GM12878 (cell line): ENCODE results near the gene ANKRD37. TPM values are rescaled to one million over a fixed set of nuclear protein-coding genes. Genes with fewer than 3 reads are reported as not detected.

ENCODE experiments used
- ATAC-seq: fragments of 200-7000 bp; cut with Tn5 transposase; 3 replicates; pipeline ENCODE4 v1.9.1; 2020; ENCODE audit warnings: mild to moderate bottlenecking, moderate library complexity
- BruUV-seq: library from RNA; stranded (reverse); fragments of 400-500 nt; replicated peaks from 2 replicates; lab custom pipeline; 2021; lab: Mats Ljungman, UMichigan
- CTCF ChIA-PET: fragments of 300-600 bp; sonication (Branson Sonifier 250); formaldehyde crosslinking; extraction: SDS; loops from one replicate; lab custom pipeline; 2021; ENCODE audit warnings: inconsistent platforms; lab: Yijun Ruan, JAX
- POLR2A ChIA-PET: fragments of 350-600 bp; formaldehyde crosslinking; extraction: SDS; loops from one replicate; lab custom pipeline; 2021; ENCODE audit warnings: inconsistent platforms; lab: Charles Lee
- RAD21 ChIA-PET: fragments of 300-600 bp; sonication (Branson Sonifier 250); formaldehyde crosslinking; loops from one replicate; lab custom pipeline; 2023; ENCODE audit warnings: antibody characterized with exemption; ENCODE audit not compliant: unreplicated experiment; lab: Charles Lee
- SMC1A ChIA-PET: fragments of 300-600 bp; sonication (Branson Sonifier 250); formaldehyde crosslinking; loops from one replicate; lab custom pipeline; 2023; ENCODE audit not compliant: unreplicated experiment, uncharacterized antibody; lab: Charles Lee
- DNase-seq: peaks from one replicate; pipeline ENCODE4 v3.0.0-alpha.2; 2011; ENCODE audit warnings: low read depth, low spot score
- FAIRE-seq: peaks from 3 replicates; lab custom pipeline; 2011; peaks lifted over from hg19 to GRCh38; lab: Jason Lieb, UNC
- H2AFZ ChIP-seq: 2 replicates; pipeline ENCODE4 v1.6.0; 2011; ENCODE audit warnings: low read depth, low read length, control low read depth; ENCODE audit not compliant: control insufficient read depth
- H3K27ac ChIP-seq: 2 replicates; pipeline ENCODE4 v1.5.1; 2011; ENCODE audit warnings: control low read depth; ENCODE audit not compliant: control insufficient read depth, insufficient read depth
- H3K27me3 ChIP-seq, 2 experiments: replicated peaks in 1 of 2; 2 replicates each; pipeline versions ENCODE4 v1.6.0 to v1.6.1; 2011; ENCODE audit warnings: low read length in 1 of 2; ENCODE audit not compliant: control insufficient read depth in 2 of 2, insufficient read depth in 2 of 2
- H3K36me3 ChIP-seq, 2 experiments: 2 replicates each; pipeline ENCODE4 v1.5.1; 2011; ENCODE audit warnings: low read length in 1 of 2; ENCODE audit not compliant: control insufficient read depth in 2 of 2, insufficient read depth in 2 of 2
- H3K4me1 ChIP-seq: 2 replicates; pipeline ENCODE4 v1.6.1; 2011; ENCODE audit warnings: mild to moderate bottlenecking, low read length, moderate library complexity, mixed read lengths; ENCODE audit not compliant: control insufficient read depth, insufficient read depth
- H3K4me2 ChIP-seq: 2 replicates; pipeline ENCODE4 v1.6.0; 2011; ENCODE audit warnings: control low read depth; ENCODE audit not compliant: control insufficient read depth, insufficient read depth
- H3K4me3 ChIP-seq: fragments of 200-600 bp; sonication (generic); 2 replicates; pipeline ENCODE4 v1.5.1; 2016
- H3K79me2 ChIP-seq: 2 replicates; pipeline ENCODE4 v1.6.0; 2011; ENCODE audit warnings: low read length; ENCODE audit not compliant: control insufficient read depth, insufficient read depth
- H3K9ac ChIP-seq: 2 replicates; pipeline ENCODE4 v1.8.0; 2011; ENCODE audit warnings: low read length, control low read depth, mixed read lengths; ENCODE audit not compliant: control insufficient read depth, insufficient read depth
- H3K9me3 ChIP-seq: replicated peaks from 3 replicates; pipeline ENCODE4 v1.5.1; 2011; ENCODE audit warnings: mild to moderate bottlenecking, low read length; ENCODE audit not compliant: control insufficient read depth, insufficient read depth
- H4K20me1 ChIP-seq: 2 replicates; pipeline ENCODE4 v1.6.0; 2011; ENCODE audit not compliant: control insufficient read depth, insufficient read depth
- ASH2L ChIP-seq: fragments of 300-600, 200-600 bp; sonication (generic); IDR thresholded peaks from 2 replicates; pipeline ENCODE4 v1.6.1; 2017; ENCODE audit warnings: low read depth, mild to moderate bottlenecking, borderline replicate concordance
- CBX5 ChIP-seq: sonication (generic); IDR thresholded peaks from 2 replicates; pipeline ENCODE4 v1.6.1; 2016; ENCODE audit warnings: low read depth, moderate library complexity, mild to moderate bottlenecking, inconsistent platforms
- CREM ChIP-seq: IDR thresholded peaks from 2 replicates; pipeline ENCODE4 v1.6.1; 2014; ENCODE audit warnings: antibody characterized with exemption, low read depth
- HDAC6 ChIP-seq: fragments of 200-600 bp; sonication (generic); IDR thresholded peaks from one replicate; pipeline ENCODE4 v1.8.0; 2017; ENCODE audit warnings: antibody characterized with exemption; ENCODE audit not compliant: unreplicated experiment
- IKZF2 ChIP-seq, 2 experiments: fragments of 450-650 bp; IDR thresholded peaks; 2 replicates each; pipeline ENCODE4 v1.6.1; 2017; ENCODE audit warnings: mild to moderate bottlenecking in 2 of 2, moderate library complexity in 2 of 2
- KLF5 ChIP-seq: fragments of 450-650 bp; IDR thresholded peaks from 2 replicates; pipeline ENCODE4 v1.6.1; 2014; ENCODE audit warnings: mild to moderate bottlenecking; ENCODE audit not compliant: partially characterized antibody
- NR2F1 ChIP-seq: fragments of 450-650 bp; conservative IDR thresholded peaks from 2 replicates; pipeline ENCODE4 v1.6.1; 2017; ENCODE audit warnings: mild to moderate bottlenecking
- SMAD5 ChIP-seq: IDR thresholded peaks from 2 replicates; pipeline ENCODE4 v1.6.1; 2016; ENCODE audit warnings: antibody characterized with exemption, low read depth
- SMC3 ChIP-seq: IDR thresholded peaks from 2 replicates; pipeline ENCODE4 v1.6.1; 2011; ENCODE audit warnings: low read length, improper control_type of control experiment, borderline replicate concordance
- SPI1 ChIP-seq: IDR thresholded peaks from 2 replicates; pipeline ENCODE4 v1.6.1; 2011; ENCODE audit warnings: low read depth, mild to moderate bottlenecking, low read length, moderate library complexity, borderline replicate concordance; ENCODE audit not compliant: insufficient read depth
- SUZ12 ChIP-seq: fragments of 200-600 bp; sonication (generic); IDR thresholded peaks from one replicate; pipeline ENCODE4 v1.6.1; 2018; ENCODE audit warnings: antibody characterized with exemption, mild to moderate bottlenecking; ENCODE audit not compliant: unreplicated experiment
- YBX1 ChIP-seq: fragments of 450-650 bp; IDR thresholded peaks from 2 replicates; pipeline ENCODE4 v1.6.1; 2016; ENCODE audit warnings: antibody characterized with exemption
- ZZZ3 ChIP-seq: IDR thresholded peaks from 2 replicates; pipeline ENCODE4 v1.6.1; 2011; ENCODE audit warnings: low read depth; ENCODE audit not compliant: control insufficient read depth, insufficient read length
- WGBS: methylation state at CpG from one replicate; pipeline ENCODE4 v1.1.6; 2016; ENCODE audit warnings: low lambda C conversion rate; ENCODE audit not compliant: insufficient replicate concordance, insufficient coverage; ENCODE audit errors: missing lambda C conversion rate; 5-methylcytosine and 5-hydroxymethylcytosine counted together
- in situ Hi-C: fragments of 300-500 bp; cut with MboI; formaldehyde crosslinking; loops from 9 replicates; pipeline ENCODE4 v1.14.3; 2018; ENCODE audit warnings: mixed read lengths
- intact Hi-C: fragments of 100-400 bp; cut with micrococcal nuclease; formaldehyde crosslinking; loops from one replicate; pipeline ENCODE4 v1.14.2; 2022; ENCODE audit not compliant: unreplicated experiment
- polyA plus RNA-seq, 11 experiments: library from polyadenylated mRNA; depleted of rRNA in 4 of 11; unstranded in 6 of 11; stranded (reverse) in 5 of 11; fragments of >200 nt; fragmentation: Nextera tagmentation in 4 of 11; fragmentation: Illumina TruSeq in 1 of 11; extraction: Ambion mirVana in 4 of 11; extraction: Trizol in 1 of 11; gene quantifications; 1 replicate in 1 of 11; 2 replicates in 10 of 11; pipeline versions ENCODE4 v1.2.1 to v1.2.3, GENCODE V29; 2011 to 2016; ENCODE audit warnings: inconsistent platforms in 2 of 11, missing spikeins in 2 of 11, low read depth in 1 of 11
- total RNA-seq, 4 experiments: library from RNA; depleted of rRNA in 3 of 4; stranded (reverse); fragments of >200 nt in 3 of 4; fragmentation: Illumina TruSeq in 1 of 4; extraction: Trizol in 1 of 4; gene quantifications; 2 replicates each; pipeline versions ENCODE4 v1.2.1 to v1.2.3, GENCODE V29; 2013 to 2021
- TF ChIP-seq, protein P1 (sequence below): IDR thresholded peaks from 2 replicates; pipeline ENCODE4 v1.6.1; 2012; ENCODE audit warnings: low read length, inconsistent platforms
- TF ChIP-seq, protein P2 (sequence below): fragments of 450-650 bp; IDR thresholded peaks from 2 replicates; pipeline ENCODE4 v1.6.1; 2018; ENCODE audit warnings: borderline replicate concordance, mild to moderate bottlenecking; ENCODE audit not compliant: partially characterized antibody
- TF ChIP-seq, protein P3 (sequence below): IDR thresholded peaks from 2 replicates; pipeline ENCODE4 v1.6.1; 2012; ENCODE audit warnings: low read depth, low read length, improper control_type of control experiment

The ANKRD37 gene
- total and polyA plus RNA-seq, 10 of the 15 experiments (the other 5 are each of a cell fraction or from before 2014, with no cell fraction given) = 10.6 to 67.9 (median 24.2) TPM

DNA sequence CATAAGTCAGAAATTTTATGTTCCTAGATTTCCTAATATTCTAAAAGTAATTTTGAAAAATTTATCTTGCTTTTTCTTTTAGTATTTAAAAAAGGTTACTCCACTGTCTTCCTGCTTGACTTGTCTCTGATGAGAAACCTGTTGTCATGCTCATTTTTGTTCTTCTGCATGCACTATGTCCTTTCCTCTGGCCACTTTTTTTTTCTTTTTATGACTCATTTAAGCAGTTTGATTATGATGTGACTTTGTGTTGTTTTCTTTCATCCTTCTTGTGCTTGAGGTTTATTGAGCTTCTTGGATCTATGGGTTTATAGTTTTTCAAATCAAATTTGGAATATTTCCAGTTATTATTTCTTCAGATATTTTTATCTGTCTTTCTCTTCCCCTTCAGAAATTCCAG, 41.2 kb downstream of the ANKRD37 start (continued):
- TF ChIP-seq, protein P1, sequence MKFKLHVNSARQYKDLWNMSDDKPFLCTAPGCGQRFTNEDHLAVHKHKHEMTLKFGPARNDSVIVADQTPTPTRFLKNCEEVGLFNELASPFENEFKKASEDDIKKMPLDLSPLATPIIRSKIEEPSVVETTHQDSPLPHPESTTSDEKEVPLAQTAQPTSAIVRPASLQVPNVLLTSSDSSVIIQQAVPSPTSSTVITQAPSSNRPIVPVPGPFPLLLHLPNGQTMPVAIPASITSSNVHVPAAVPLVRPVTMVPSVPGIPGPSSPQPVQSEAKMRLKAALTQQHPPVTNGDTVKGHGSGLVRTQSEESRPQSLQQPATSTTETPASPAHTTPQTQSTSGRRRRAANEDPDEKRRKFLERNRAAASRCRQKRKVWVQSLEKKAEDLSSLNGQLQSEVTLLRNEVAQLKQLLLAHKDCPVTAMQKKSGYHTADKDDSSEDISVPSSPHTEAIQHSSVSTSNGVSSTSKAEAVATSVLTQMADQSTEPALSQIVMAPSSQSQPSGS = peak; percentile 62; the same call in 1 of the 2 replicates
- TF ChIP-seq, all 136 proteins: peak for 9

DNA sequence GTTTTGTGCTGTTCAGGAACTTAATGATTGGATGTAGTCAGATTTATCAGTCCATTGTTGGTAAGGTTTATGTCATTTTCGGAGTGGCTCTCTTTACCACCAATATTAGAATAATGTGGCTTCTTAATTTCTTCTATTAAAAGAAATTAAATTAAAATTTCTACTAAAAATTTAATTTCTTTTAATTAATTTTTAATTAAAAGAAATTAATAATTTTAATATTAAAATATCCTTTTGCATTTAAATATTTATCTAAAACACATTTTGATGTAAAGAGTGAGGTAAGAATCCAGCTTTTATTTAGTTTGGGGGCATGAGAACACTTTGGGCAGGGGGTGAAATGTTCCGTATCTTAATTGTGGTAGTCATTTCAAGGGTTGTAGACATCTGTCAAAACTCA, 44.8 kb downstream of the ANKRD37 start:
- Histone ChIP-seq H3K9me3 (no peaks in the 10 kb centered on the region), H2AFZ (no peak overlapping the region), H3K4me2 (no peak overlapping the region), H3K27me3 (no peaks in the 10 kb centered on the region), H4K20me1 (no peaks in the 10 kb centered on the region), H3K4me3 (no peak overlapping the region), H3K9ac (no peak overlapping the region), H3K79me2 (no peaks in the 10 kb centered on the region), H3K36me3 (no peaks in the 10 kb centered on the region), H3K4me1 (no peaks in the 10 kb centered on the region), H3K27ac (no peak overlapping the region)
- BruUV-seq = no TSS peak
- ChIA-PET CTCF (no interaction called here), SMC1A (no interaction called here), POLR2A (no interaction called here), RAD21 (no interaction called here)
- WGBS = 47% methylated on average over 2 of the region's 2 CpGs
- TF ChIP-seq, protein P2, sequence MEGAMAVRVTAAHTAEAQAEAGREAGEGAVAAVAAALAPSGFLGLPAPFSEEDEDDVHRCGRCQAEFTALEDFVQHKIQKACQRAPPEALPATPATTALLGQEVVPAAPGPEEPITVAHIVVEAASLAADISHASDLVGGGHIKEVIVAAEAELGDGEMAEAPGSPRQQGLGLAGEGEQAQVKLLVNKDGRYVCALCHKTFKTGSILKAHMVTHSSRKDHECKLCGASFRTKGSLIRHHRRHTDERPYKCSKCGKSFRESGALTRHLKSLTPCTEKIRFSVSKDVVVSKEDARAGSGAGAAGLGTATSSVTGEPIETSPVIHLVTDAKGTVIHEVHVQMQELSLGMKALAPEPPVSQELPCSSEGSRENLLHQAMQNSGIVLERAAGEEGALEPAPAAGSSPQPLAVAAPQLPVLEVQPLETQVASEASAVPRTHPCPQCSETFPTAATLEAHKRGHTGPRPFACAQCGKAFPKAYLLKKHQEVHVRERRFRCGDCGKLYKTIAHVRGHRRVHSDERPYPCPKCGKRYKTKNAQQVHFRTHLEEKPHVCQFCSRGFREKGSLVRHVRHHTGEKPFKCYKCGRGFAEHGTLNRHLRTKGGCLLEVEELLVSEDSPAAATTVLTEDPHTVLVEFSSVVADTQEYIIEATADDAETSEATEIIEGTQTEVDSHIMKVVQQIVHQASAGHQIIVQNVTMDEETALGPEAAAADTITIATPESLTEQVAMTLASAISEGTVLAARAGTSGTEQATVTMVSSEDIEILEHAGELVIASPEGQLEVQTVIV = no peak
- TF ChIP-seq HDAC6 (no peak), SPI1 (no peak), KLF5 (no peak), YBX1 (no peak), CREM (no peak), SMC3 (no peak), NR2F1 (no peak), SUZ12 (no peak), SMAD5 (no peak), ZZZ3 (no peak), CBX5 (no peak), ASH2L (no peak), IKZF2 (IDR thresholded peaks at IDR 0.05) (no peak)
- TF ChIP-seq, protein P3, sequence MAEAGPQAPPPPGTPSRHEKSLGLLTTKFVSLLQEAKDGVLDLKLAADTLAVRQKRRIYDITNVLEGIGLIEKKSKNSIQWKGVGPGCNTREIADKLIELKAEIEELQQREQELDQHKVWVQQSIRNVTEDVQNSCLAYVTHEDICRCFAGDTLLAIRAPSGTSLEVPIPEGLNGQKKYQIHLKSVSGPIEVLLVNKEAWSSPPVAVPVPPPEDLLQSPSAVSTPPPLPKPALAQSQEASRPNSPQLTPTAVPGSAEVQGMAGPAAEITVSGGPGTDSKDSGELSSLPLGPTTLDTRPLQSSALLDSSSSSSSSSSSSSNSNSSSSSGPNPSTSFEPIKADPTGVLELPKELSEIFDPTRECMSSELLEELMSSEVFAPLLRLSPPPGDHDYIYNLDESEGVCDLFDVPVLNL = no peak
- in situ Hi-C loops = no loop called here
- DNase-seq = no peak
- no peak for ATAC-seq
- intact Hi-C loops = no loop called here
- FAIRE-seq = no peak
